Common myeloid progenitor, CD34-positive (primary cell): ENCODE results near the gene FMO5.
A peak's percentile ranks its signal among the peaks of the same experiment; 100 is the strongest.

ENCODE experiments used
- CTCF ChIA-PET: fragments of 350-600 bp; sonication (Branson Sonifier 250); formaldehyde crosslinking; loops from one replicate; lab custom pipeline; 2021; ENCODE audit warnings: antibody characterized with exemption; lab: Charles Lee
- POLR2A ChIA-PET: fragments of 350-600 bp; sonication (Branson Sonifier 250); formaldehyde crosslinking; loops from one replicate; lab custom pipeline; 2021; ENCODE audit warnings: antibody characterized with exemption; lab: Charles Lee
- DNase-seq, 3 donors: peaks; one replicate each; pipeline versions ENCODE4 v3.0.0 to v3.0.0-alpha.2; 2013
- H3K27ac ChIP-seq, 2 experiments: 1 replicate in 1 of 2; 2 replicates in 1 of 2; pipeline ENCODE4 v1.7.0; 2013; ENCODE audit warnings: inconsistent platforms in 2 of 2, low read length in 2 of 2, mild to moderate bottlenecking in 2 of 2, low read depth in 1 of 2, moderate library complexity in 1 of 2; ENCODE audit not compliant: severe bottlenecking in 2 of 2, insufficient read depth in 1 of 2, poor library complexity in 1 of 2
- H3K27me3 ChIP-seq, 5 experiments: replicated peaks in 2 of 5; 1 replicate in 3 of 5; 2 replicates in 2 of 5; pipeline versions ENCODE4 v1.6.1 to v1.7.0; 2013; ENCODE audit warnings: low read length in 4 of 5, mild to moderate bottlenecking in 2 of 5, moderate library complexity in 2 of 5, inconsistent platforms in 1 of 5; ENCODE audit not compliant: insufficient read depth in 5 of 5, control insufficient read depth in 4 of 5
- H3K36me3 ChIP-seq, 4 experiments: 1 replicate in 2 of 4; 2 replicates in 2 of 4; pipeline versions ENCODE4 v1.6.1 to v1.7.0; 2013; ENCODE audit warnings: low read length in 3 of 4, control low read depth in 1 of 4, mild to moderate bottlenecking in 1 of 4; ENCODE audit not compliant: control insufficient read depth in 4 of 4, insufficient read depth in 4 of 4
- H3K4me1 ChIP-seq, 4 experiments: 1 replicate in 3 of 4; 2 replicates in 1 of 4; pipeline versions ENCODE4 v1.6.1 to v1.7.1; 2013; ENCODE audit warnings: low read length in 3 of 4, mild to moderate bottlenecking in 3 of 4, control low read depth in 1 of 4, inconsistent platforms in 1 of 4, moderate library complexity in 1 of 4; ENCODE audit not compliant: control insufficient read depth in 4 of 4, insufficient read depth in 4 of 4; ENCODE audit errors: control extremely low read depth in 1 of 4
- H3K4me3 ChIP-seq, 7 experiments: 1 replicate in 4 of 7; 2 replicates in 3 of 7; pipeline versions ENCODE4 v1.5.1 to v1.7.0; 2013; ENCODE audit warnings: mild to moderate bottlenecking in 7 of 7, low read length in 6 of 7, moderate library complexity in 6 of 7, inconsistent platforms in 2 of 7, low read depth in 2 of 7, control low read depth in 1 of 7; ENCODE audit not compliant: insufficient read depth in 4 of 7, control insufficient read depth in 1 of 7; ENCODE audit errors: extremely low read depth in 1 of 7
- H3K9me3 ChIP-seq, 5 experiments: 1 replicate in 4 of 5; 2 replicates in 1 of 5; pipeline versions ENCODE4 v1.6.1 to v1.7.1; 2013; ENCODE audit warnings: low read length in 4 of 5, mild to moderate bottlenecking in 2 of 5, inconsistent platforms in 1 of 5, low read depth in 1 of 5, moderate library complexity in 1 of 5; ENCODE audit not compliant: control insufficient read depth in 4 of 5, insufficient read depth in 2 of 5; ENCODE audit errors: control extremely low read depth in 1 of 5
- WGBS: methylation state at CpG from one replicate; pipeline ENCODE4 v1.1.5; 2013; ENCODE audit not compliant: insufficient coverage; 5-methylcytosine and 5-hydroxymethylcytosine counted together

Gene FMO5

GRCh38 chr1:147169840-147170674, 55.1 kb downstream of the FMO5 start:
- DNase-seq: peak in 2 of 3 donors; percentile 3 to 7
- Histone ChIP-seq H3K4me3 (peak overlapping the region in 2 of 7 experiments; percentile 30 to 99), H3K9me3 (no peaks in the 10 kb centered on the region), H3K27ac (peak overlapping the region in 1 of 2 experiments; percentile 60), H3K4me1 (peaks cover 7 to 34% (median 22%) of the 10 kb centered on the region in 4 experiments), H3K36me3 (peaks cover 2 to 12% (median 8%) of the 10 kb centered on the region in 4 experiments), H3K27me3 (no peaks in the 10 kb centered on the region)
- 93% methylated on average over 2 of the region's 6 CpGs for WGBS
- ChIA-PET CTCF (interaction anchor here (1.5 to 2.1 kb wide), 5 partner anchors 11 to 83 kb away, joined by 3 to 8 read pairs (median 4); partner anchors contain the start of gene CHD1L), POLR2A (no interaction called here)

DNA sequence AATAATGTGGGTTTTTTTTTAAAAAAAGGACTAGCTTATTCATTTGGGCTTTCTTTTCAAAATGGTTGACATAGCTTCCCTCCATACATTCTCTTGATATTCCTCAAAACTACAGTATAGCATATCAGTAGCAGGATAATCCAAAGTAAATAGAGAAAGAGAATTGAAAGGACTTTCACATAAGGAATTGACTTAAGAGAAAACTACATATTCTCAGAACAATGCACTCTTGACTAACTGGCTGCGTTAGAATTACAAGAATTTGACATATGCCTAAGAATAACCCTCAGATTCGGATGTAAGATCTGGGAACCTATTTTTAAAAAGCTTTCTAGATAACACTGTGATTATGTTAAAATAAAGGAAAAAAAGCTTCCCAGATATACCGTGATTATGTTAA, 56.0 kb downstream of the FMO5 start:
- CTCF ChIA-PET: interaction anchor here (0.8 to 2.1 kb wide), 3 partner anchors 9 to 72 kb away, joined by 3 to 8 read pairs (median 4); no protein-coding TSS in a partner anchor
- Histone ChIP-seq H3K36me3 (peaks cover 0 to 15% (median 7%) of the 10 kb centered on the region in 4 experiments), H3K27ac (no peak overlapping the region), H3K9me3 (no peaks in the 10 kb centered on the region), H3K4me1 (peaks cover 7 to 34% (median 22%) of the 10 kb centered on the region in 4 experiments), H3K27me3 (no peaks in the 10 kb centered on the region), H3K4me3 (no peak overlapping the region)
- DNase-seq: no peak
- no CpG with 5 or more reads among the region's 3 CpGs for WGBS
- POLR2A ChIA-PET: interaction anchor here (1.3 kb wide), 1 partner anchor 73 kb away, joined by 3 read pairs; no protein-coding TSS in a partner anchor

DNA sequence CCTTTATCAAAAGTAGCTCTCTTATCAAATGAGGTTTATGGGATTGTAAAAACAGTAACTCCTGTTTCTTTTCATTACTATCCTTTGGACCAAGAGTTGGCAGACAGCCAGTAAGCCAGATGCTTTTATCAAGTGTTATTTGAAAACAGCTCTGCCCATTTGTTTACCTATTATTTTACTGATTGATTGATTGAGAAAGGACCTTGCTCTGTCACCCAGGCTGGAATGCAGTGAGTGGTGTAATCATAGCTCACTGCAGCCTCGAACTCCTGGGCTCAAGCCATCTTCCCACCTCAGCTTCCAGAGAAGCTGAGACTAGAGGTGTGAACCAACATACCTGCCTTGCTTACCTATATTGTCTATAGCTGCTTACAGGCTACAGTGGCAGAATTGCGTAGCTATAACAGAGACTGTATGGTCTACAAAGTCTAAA, 56.5 kb downstream of the FMO5 start:
- no peak overlapping the region for H3K27ac ChIP-seq
- H3K36me3 ChIP-seq: peaks cover 0 to 16% (median 7%) of the 10 kb centered on the region in 4 experiments
- no peaks in the 10 kb centered on the region for H3K27me3 ChIP-seq
- no peak overlapping the region for H3K4me3 ChIP-seq
- CTCF ChIA-PET: interaction anchor here (0.6 to 2.1 kb wide), 6 partner anchors 8 to 105 kb away, joined by 3 to 8 read pairs (median 4); no protein-coding TSS in a partner anchor
- peaks cover 7 to 29% (median 18%) of the 10 kb centered on the region in 4 experiments for H3K4me1 ChIP-seq
- 80% methylated on average over 1 of the region's 2 CpGs for WGBS
- H3K9me3 ChIP-seq: no peaks in the 10 kb centered on the region
- DNase-seq: peak in 1 of 3 donors; percentile 3
- POLR2A ChIA-PET: interaction anchor here (0.6 to 1.3 kb wide), 2 partner anchors 73 to 84 kb away, joined by 3 to 4 read pairs; no protein-coding TSS in a partner anchor

DNA sequence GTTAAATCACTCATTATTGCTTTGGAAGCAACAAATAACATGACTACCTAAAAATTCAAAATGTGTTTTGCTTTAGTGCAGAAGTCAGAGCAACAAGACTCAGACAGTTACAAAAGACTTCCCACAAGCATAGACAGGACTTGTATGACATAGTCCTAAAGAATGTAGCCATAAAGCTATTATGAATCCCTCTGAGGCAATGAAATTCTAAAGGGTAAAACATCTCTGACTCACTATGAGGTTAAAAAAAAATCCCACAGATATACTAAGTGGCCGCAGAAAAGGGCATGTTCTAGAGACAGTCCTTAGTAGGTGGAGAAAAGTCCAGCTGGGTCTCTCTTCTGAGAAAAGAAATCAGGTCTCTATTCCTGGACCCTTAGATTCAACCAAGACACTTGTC, 57.8 kb downstream of the FMO5 start:
- CTCF ChIA-PET: interaction anchor here (1.4 kb wide), 1 partner anchor 71 kb away, joined by 3 read pairs; no protein-coding TSS in a partner anchor
- no peaks in the 10 kb centered on the region for H3K9me3 ChIP-seq
- H3K4me3 ChIP-seq: no peak overlapping the region

DNA sequence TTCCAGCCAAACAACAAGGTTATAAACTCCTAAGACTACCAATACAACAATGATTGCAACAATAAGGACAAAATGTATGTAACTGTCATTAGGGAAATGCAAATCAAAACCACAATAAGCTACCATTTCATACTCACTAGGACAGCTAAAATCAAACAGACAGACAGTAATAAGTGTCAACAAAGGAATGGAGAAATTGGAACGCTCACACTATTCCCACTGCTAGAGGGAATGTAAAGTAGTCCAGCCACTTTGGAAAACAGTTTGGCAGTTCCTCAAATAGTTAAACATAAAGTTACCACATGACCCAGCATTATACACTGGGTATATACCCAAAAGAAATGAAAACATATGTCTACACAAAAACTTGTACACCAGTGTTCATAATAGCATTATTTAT, 62.1 kb downstream of the FMO5 start:
- POLR2A ChIA-PET: no interaction called here

More for the DNA sequence above, 57.8 kb downstream of the FMO5 start:
- peaks cover under 1 to 20% (median 10%) of the 10 kb centered on the region in 4 experiments for H3K36me3 ChIP-seq
- H3K4me1 ChIP-seq: peaks cover 5 to 24% (median 16%) of the 10 kb centered on the region in 4 experiments
- H3K27me3 ChIP-seq: no peaks in the 10 kb centered on the region
- no peak for DNase-seq
- H3K27ac ChIP-seq: no peak overlapping the region
- 100% methylated on average over 1 of the region's 1 CpG for WGBS
- POLR2A ChIA-PET: no interaction called here

GRCh38 chr1:147162093-147162492, 63.0 kb downstream of the FMO5 start:
- Histone ChIP-seq H3K4me3 (no peak overlapping the region), H3K27me3 (no peaks in the 10 kb centered on the region), H3K9me3 (no peaks in the 10 kb centered on the region), H3K36me3 (peaks cover 23 to 66% (median 43%) of the 10 kb centered on the region in 4 experiments), H3K27ac (no peak overlapping the region), H3K4me1 (no peaks in the 10 kb centered on the region)
- ChIA-PET CTCF (interaction anchor here (1.0 to 2.0 kb wide), 4 partner anchors 11 to 124 kb away, joined by 3 to 8 read pairs (median 4); partner anchors contain the start of genes CHD1L and PRKAB2), POLR2A (no interaction called here)
- DNase-seq: no peak

More for the DNA sequence above, 62.1 kb downstream of the FMO5 start:
- WGBS: 100% methylated on average over 1 of the region's 1 CpG
- no peak for DNase-seq
- Histone ChIP-seq H3K9me3 (no peaks in the 10 kb centered on the region), H3K27ac (no peak overlapping the region), H3K27me3 (no peaks in the 10 kb centered on the region), H3K36me3 (peaks cover 20 to 60% (median 40%) of the 10 kb centered on the region in 4 experiments), H3K4me1 (no peaks in the 10 kb centered on the region), H3K4me3 (no peak overlapping the region)
- CTCF ChIA-PET: interaction anchor here (2.0 kb wide), 1 partner anchor 79 kb away, joined by 5 read pairs; the partner anchor contains the start of gene CHD1L
